Mammary microvascular endothelial cell (primary cell): ENCODE data around the gene CLVS2. TPM values are rescaled to one million over a fixed set of nuclear protein-coding genes. Genes with fewer than 3 reads are reported as not detected.

Source experiments
- total RNA-seq: library from RNA; depleted of rRNA; stranded (reverse); fragments of >200 nt; gene quantifications from 2 replicates; pipeline ENCODE4 v1.2.3, GENCODE V29; 2015

Gene CLVS2, protein sequence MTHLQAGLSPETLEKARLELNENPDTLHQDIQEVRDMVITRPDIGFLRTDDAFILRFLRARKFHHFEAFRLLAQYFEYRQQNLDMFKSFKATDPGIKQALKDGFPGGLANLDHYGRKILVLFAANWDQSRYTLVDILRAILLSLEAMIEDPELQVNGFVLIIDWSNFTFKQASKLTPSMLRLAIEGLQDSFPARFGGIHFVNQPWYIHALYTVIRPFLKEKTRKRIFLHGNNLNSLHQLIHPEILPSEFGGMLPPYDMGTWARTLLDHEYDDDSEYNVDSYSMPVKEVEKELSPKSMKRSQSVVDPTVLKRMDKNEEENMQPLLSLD
- total RNA-seq: not detected in 2 replicates

DNA sequence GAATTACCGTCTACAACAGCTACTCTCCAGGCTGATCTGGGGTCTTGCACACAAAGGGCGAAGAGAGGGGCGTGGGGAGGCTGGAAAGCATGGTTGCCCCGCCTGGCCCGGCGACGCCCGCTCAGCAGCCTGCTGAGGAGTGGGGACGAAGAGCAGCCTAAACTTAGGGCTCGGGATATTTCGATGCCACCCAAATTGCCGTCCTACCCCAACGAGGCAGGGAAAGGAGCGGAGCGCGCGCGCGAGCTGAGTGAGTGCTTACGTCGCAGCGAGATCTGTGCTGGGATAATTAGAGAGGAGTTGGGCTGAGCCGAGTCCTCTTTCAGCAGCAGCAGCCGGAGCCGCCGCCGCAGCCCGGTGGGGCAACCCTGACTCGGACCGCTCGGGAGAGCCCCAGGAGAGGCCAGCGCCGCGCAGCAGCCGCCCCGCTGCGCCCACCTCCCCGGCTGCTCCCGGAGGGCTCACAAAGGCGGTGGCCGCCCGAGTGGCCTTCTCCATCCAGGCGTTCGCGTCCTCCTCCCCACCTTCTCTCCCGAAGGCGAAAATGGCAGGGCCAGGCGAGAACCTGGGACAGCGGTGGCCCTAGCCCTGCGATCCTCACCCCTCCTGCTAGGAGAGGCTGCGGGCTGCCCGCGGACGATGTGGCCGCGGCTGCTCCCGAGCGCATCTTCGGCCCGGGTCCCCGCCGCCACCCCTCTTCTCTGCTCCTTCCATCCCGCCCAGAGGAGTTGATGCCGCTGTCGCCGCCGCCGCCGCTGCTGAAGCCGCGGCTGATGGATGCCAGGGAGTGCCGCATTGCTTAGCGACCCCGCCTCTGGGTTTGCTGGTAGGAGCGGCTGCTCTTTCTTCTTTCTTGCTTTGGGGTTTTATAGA, at the start of gene CLVS2:
Gene CLVS2 (plus strand): TSS at position 315 of the 873 bp plus-strand sequence. CDS start 1,543 bp downstream, outside the sequence.

Other genes starting within 250 kb of the CLVS2 start
- gene FABP7, start 216.5 kb upstream of the CLVS2 start, total RNA-seq: not detected in 2 replicates
- gene SMPDL3A, start 207.0 kb upstream of the CLVS2 start, total RNA-seq: 4.2 and 6.4 TPM in 2 replicates